Left lung (tissue), 10 donors: ENCODE results near the gene ZNF684. TPM values are rescaled to one million over a fixed set of nuclear protein-coding genes. Genes with fewer than 3 reads are reported as not detected.
"Not testable (repeated sequence)": the region's sequence is repeated elsewhere in the genome, so short reads cannot be mapped to it uniquely, and the experiment has no call there.

Experiments
- ATAC-seq: fragments of 200-7000 bp; cut with Tn5 transposase; one replicate; pipeline ENCODE4 v1.9.1; 2020; ENCODE audit warnings: moderate library complexity
- DNase-seq, 4 donors: peaks; one replicate each; pipeline ENCODE4 v3.0.0-alpha.2; 2013 to 2020
- H3K27ac ChIP-seq, 2 donors: fragments of 200-600 bp; sonication (generic) in 1 of 2; one replicate each; pipeline versions ENCODE4 v1.5.0 to v1.8.0; 2020 to 2021
- H3K27me3 ChIP-seq, 2 donors: fragments of 200-600 bp; sonication (generic) in 1 of 2; one replicate each; pipeline versions ENCODE4 v1.5.0 to v1.8.0; 2020 to 2021
- H3K36me3 ChIP-seq, 2 donors: fragments of 200-600 bp; sonication (generic) in 1 of 2; one replicate each; pipeline versions ENCODE4 v1.5.0 to v1.8.0; 2020 to 2021
- H3K4me1 ChIP-seq, 2 donors: fragments of 200-600 bp; one replicate each; pipeline ENCODE4 v1.8.0; 2021
- H3K4me3 ChIP-seq, 2 donors: fragments of 200-600 bp; sonication (generic) in 1 of 2; one replicate each; pipeline versions ENCODE4 v1.5.0 to v1.8.0; 2020 to 2021; ENCODE audit warnings: mild to moderate bottlenecking in 1 of 2
- H3K9me3 ChIP-seq, 2 donors: fragments of 200-600 bp; sonication (generic) in 1 of 2; one replicate each; pipeline versions ENCODE4 v1.5.0 to v1.8.0; 2020 to 2021
- CTCF ChIP-seq, 2 donors: fragments of 200-600 bp; sonication (generic) in 1 of 2; IDR thresholded peaks; one replicate each; pipeline versions ENCODE4 v1.5.0 to v1.8.0; 2021; ENCODE audit warnings: antibody characterized with exemption in 2 of 2
- intact Hi-C, 2 donors: fragments of 100-400 bp; cut with DNase I; formaldehyde crosslinking; loops; one replicate each; pipeline versions ENCODE4 v1.11.2 to v1.14.2; 2022
- polyA plus RNA-seq, 6 donors: library from polyadenylated mRNA; unstranded; fragments of 120-200 nt; gene quantifications; one replicate each; pipeline ENCODE4 v1.2.1, GENCODE V29; 2013; ENCODE audit not compliant: insufficient read length in 6 of 6
- total RNA-seq, 2 donors: library from RNA; stranded (reverse); fragmentation: NEBNext Ultra II Directional; extraction: Animal tissue kit (Norgen Biotek cat#: 25700); gene quantifications; one replicate each; pipeline ENCODE4 v1.2.1, GENCODE V29; 2021
- donor health status: DM: no; HTN: yes; CAD: no.
- donor health status: DM: no; HTN: no; CAD: no.

The ZNF684 gene
- total and polyA plus RNA-seq, 8 donors, result 3.7 to 10.0 (median 8.2) TPM

- intact Hi-C loops, result no loop called here
- no peak for DNase-seq
- Histone ChIP-seq H3K4me1 (no peaks in the 10 kb centered on the region), H3K9me3 (peaks cover 0 to 7% of the 10 kb centered on the region in 2 donors), H3K4me3 (no peak overlapping the region), H3K36me3 (peaks cover 0 to 7% of the 10 kb centered on the region in 2 donors), H3K27ac (no peak overlapping the region), H3K27me3 (no peaks in the 10 kb centered on the region)
- ATAC-seq, result no peak
- no peak for TF ChIP-seq CTCF (IDR thresholded peaks at IDR 0.05)
Measured at GRCh38 chr1:40553017-40553416, 21.6 kb downstream of the ZNF684 start.

GRCh38 chr1:40554807-40555206 lies 23.4 kb downstream of the ZNF684 start:
- H3K4me1 ChIP-seq, ATAC-seq, H3K27me3 ChIP-seq, DNase-seq, H3K36me3 ChIP-seq, H3K27ac ChIP-seq, intact Hi-C loops, H3K9me3 ChIP-seq, H3K4me3 ChIP-seq: not testable (repeated sequence)

GRCh38 chr1:40556121-40556520 lies 24.7 kb downstream of the ZNF684 start:
- Histone ChIP-seq H3K27me3 (no peaks in the 10 kb centered on the region), H3K27ac (no peak overlapping the region), H3K4me1 (no peaks in the 10 kb centered on the region), H3K9me3 (no peaks in the 10 kb centered on the region), H3K4me3 (no peak overlapping the region), H3K36me3 (no peaks in the 10 kb centered on the region)
- no peak for TF ChIP-seq CTCF (IDR thresholded peaks at IDR 0.05)
- intact Hi-C loops, result no loop called here
- no peak for ATAC-seq
- DNase-seq, result no peak

GRCh38 chr1:40558241-40558640 lies 26.8 kb downstream of the ZNF684 start:
- intact Hi-C loops, H3K27me3 ChIP-seq, ATAC-seq, H3K4me1 ChIP-seq, H3K27ac ChIP-seq, H3K4me3 ChIP-seq, H3K9me3 ChIP-seq, DNase-seq, H3K36me3 ChIP-seq: not testable (repeated sequence)

GRCh38 chr1:40562185-40562584 lies 30.7 kb downstream of the ZNF684 start:
- ATAC-seq (no peak), DNase-seq (no peak)
- intact Hi-C loops, result no loop called here
- Histone ChIP-seq H3K4me3 (no peak overlapping the region), H3K27me3 (no peaks in the 10 kb centered on the region), H3K9me3 (no peaks in the 10 kb centered on the region), H3K4me1 (no peaks in the 10 kb centered on the region), H3K27ac (no peak overlapping the region), H3K36me3 (no peaks in the 10 kb centered on the region)
- TF ChIP-seq CTCF (IDR thresholded peaks at IDR 0.05), result no peak

- Histone ChIP-seq H3K27ac (no peak overlapping the region), H3K9me3 (no peaks in the 10 kb centered on the region), H3K27me3 (no peaks in the 10 kb centered on the region), H3K4me1 (no peaks in the 10 kb centered on the region), H3K36me3 (no peaks in the 10 kb centered on the region), H3K4me3 (no peak overlapping the region)
- intact Hi-C loops, result no loop called here
- DNase-seq, result no peak
- no peak for ATAC-seq
- no peak for TF ChIP-seq CTCF (IDR thresholded peaks at IDR 0.05)
Measured at GRCh38 chr1:40563266-40563665, 31.8 kb downstream of the ZNF684 start.
